ENCODE results near the gene SHISA5.

DNA sequence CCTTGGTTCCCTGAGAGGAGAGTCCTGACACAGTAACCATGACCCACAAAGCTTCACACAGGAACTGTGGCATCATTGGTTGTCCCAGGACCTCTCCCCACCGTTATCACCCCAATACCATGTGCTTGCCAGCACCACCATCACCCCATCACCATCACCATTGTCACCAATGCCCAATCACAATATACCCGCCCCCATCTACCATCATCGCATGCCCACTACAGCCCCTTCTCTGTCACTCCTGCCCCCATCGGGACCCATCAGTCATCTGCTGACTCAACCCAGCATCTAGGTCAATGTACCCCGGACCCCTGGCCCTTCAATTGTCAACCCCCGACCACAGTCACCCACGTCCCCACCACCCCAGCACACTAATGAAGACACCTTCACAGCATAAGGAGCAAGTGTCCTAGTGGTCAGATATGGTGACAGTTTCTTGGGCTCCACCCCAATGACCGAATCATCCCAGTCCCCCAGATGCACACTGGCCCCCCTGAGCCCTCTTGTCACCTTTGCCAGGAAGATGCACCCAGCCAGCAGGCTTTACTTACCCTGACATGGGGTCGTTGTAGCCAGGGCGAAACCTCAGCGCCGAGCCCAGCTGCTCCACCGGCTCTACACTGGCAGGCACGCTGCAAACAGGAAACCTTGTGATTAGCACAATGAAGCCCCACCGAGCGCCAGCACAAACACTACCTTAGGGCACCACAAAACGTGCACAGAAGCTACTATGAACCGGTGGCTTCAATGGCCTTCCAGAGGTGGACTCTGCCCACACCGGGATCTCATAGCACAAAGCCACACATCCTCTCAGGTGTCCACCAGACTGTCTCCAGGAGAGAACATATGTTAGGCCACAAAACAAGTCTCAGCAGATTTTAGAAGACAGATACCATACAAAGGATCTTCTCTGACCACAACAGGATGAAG is 25.1 kb downstream of the SHISA5 start:
- TF ChIP-seq, protein P1, sequence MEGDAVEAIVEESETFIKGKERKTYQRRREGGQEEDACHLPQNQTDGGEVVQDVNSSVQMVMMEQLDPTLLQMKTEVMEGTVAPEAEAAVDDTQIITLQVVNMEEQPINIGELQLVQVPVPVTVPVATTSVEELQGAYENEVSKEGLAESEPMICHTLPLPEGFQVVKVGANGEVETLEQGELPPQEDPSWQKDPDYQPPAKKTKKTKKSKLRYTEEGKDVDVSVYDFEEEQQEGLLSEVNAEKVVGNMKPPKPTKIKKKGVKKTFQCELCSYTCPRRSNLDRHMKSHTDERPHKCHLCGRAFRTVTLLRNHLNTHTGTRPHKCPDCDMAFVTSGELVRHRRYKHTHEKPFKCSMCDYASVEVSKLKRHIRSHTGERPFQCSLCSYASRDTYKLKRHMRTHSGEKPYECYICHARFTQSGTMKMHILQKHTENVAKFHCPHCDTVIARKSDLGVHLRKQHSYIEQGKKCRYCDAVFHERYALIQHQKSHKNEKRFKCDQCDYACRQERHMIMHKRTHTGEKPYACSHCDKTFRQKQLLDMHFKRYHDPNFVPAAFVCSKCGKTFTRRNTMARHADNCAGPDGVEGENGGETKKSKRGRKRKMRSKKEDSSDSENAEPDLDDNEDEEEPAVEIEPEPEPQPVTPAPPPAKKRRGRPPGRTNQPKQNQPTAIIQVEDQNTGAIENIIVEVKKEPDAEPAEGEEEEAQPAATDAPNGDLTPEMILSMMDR (IDR thresholded peaks at IDR 0.05) = no peak
- no peak for TF ChIP-seq EZH2 (IDR thresholded peaks at IDR 0.05; ENCODE audit: borderline replicate concordance, insufficient read depth, low read depth, low read length, poor library complexity, severe bottlenecking)

Data from B cell (primary cell).